ENCODE results near the gene CECR2.

- TF ChIP-seq, protein P1, sequence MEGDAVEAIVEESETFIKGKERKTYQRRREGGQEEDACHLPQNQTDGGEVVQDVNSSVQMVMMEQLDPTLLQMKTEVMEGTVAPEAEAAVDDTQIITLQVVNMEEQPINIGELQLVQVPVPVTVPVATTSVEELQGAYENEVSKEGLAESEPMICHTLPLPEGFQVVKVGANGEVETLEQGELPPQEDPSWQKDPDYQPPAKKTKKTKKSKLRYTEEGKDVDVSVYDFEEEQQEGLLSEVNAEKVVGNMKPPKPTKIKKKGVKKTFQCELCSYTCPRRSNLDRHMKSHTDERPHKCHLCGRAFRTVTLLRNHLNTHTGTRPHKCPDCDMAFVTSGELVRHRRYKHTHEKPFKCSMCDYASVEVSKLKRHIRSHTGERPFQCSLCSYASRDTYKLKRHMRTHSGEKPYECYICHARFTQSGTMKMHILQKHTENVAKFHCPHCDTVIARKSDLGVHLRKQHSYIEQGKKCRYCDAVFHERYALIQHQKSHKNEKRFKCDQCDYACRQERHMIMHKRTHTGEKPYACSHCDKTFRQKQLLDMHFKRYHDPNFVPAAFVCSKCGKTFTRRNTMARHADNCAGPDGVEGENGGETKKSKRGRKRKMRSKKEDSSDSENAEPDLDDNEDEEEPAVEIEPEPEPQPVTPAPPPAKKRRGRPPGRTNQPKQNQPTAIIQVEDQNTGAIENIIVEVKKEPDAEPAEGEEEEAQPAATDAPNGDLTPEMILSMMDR (IDR thresholded peaks at IDR 0.05; ENCODE audit: low read length): no peak
- no peak for TF ChIP-seq EZH2 (optimal IDR thresholded peaks at IDR 0.05; ENCODE audit: low read depth, low read length)
- no peak for TF ChIP-seq EZH2phosphoT487 (IDR thresholded peaks at IDR 0.05; ENCODE audit: low read length)
These were observed 167.9 kb downstream of the CECR2 start for GRCh38 chr22:17537155-17537554.
